Measurements from ENCODE around the gene AKNA. TPM values are rescaled to one million over a fixed set of nuclear protein-coding genes. Genes with fewer than 3 reads are reported as not detected.

AKNA gene
- total RNA-seq, 1 donor from 2014 or later: 16.0 TPM

DNA sequence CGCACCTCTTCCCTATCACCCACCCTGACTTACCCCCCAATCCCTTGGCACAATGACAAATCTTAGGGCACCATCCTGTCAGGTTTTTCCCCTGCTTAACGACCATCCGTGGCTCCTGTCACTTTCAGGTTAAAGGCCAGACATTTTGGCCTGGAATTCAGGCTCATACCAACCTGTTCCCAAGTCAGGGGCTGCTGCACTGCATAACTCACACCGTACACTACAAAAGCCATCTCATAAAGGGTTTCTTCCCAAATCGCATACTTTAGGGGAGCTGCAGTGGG lies 7.5 kb upstream of the AKNA start:
- Histone ChIP-seq H3K9ac (ENCODE audit: low read length) (no peak overlapping the region), H4K20me1 (ENCODE audit: insufficient read depth, low read length) (no peaks in the 10 kb centered on the region), H3K36me3 (ENCODE audit: insufficient read depth, low read length) (no peaks in the 10 kb centered on the region), H3K4me1 (ENCODE audit: insufficient read depth, low read length) (peaks cover 3% of the 10 kb centered on the region), H3K27ac (ENCODE audit: low read depth, low read length) (no peak overlapping the region), H3K27me3 (ENCODE audit: insufficient read depth, low read length) (peaks cover 5% of the 10 kb centered on the region), H3K4me2 (ENCODE audit: low read length) (no peak overlapping the region), H3K9me3 (ENCODE audit: insufficient read depth, low read depth, low read length) (no peaks in the 10 kb centered on the region), H2AFZ (ENCODE audit: low read depth, low read length) (no peak overlapping the region), H3K79me2 (ENCODE audit: insufficient read depth, low read length) (no peaks in the 10 kb centered on the region), H3K4me3 (ENCODE audit: insufficient read depth, low read depth, low read length) (no peak overlapping the region)
- FAIRE-seq (no peak), DNase-seq (ENCODE audit: low read depth) (no peak)
- Mint-ChIP-seq H3K27ac (ENCODE audit: unreplicated experiment) (no peak overlapping the region), H3K27me3 (ENCODE audit: low read depth, unreplicated experiment) (no peaks in the 10 kb centered on the region), H3K4me3 (ENCODE audit: unreplicated experiment) (no peak overlapping the region), H3K36me3 (ENCODE audit: low read depth, unreplicated experiment) (no peaks in the 10 kb centered on the region), H3K9me3 (ENCODE audit: unreplicated experiment) (no peaks in the 10 kb centered on the region), H3K4me1 (ENCODE audit: low read depth, unreplicated experiment) (peaks cover 11% of the 10 kb centered on the region)
- TF ChIP-seq, protein P1, sequence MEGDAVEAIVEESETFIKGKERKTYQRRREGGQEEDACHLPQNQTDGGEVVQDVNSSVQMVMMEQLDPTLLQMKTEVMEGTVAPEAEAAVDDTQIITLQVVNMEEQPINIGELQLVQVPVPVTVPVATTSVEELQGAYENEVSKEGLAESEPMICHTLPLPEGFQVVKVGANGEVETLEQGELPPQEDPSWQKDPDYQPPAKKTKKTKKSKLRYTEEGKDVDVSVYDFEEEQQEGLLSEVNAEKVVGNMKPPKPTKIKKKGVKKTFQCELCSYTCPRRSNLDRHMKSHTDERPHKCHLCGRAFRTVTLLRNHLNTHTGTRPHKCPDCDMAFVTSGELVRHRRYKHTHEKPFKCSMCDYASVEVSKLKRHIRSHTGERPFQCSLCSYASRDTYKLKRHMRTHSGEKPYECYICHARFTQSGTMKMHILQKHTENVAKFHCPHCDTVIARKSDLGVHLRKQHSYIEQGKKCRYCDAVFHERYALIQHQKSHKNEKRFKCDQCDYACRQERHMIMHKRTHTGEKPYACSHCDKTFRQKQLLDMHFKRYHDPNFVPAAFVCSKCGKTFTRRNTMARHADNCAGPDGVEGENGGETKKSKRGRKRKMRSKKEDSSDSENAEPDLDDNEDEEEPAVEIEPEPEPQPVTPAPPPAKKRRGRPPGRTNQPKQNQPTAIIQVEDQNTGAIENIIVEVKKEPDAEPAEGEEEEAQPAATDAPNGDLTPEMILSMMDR (IDR thresholded peaks at IDR 0.05; ENCODE audit: insufficient read depth, low read depth, low read length): no peak

DNA sequence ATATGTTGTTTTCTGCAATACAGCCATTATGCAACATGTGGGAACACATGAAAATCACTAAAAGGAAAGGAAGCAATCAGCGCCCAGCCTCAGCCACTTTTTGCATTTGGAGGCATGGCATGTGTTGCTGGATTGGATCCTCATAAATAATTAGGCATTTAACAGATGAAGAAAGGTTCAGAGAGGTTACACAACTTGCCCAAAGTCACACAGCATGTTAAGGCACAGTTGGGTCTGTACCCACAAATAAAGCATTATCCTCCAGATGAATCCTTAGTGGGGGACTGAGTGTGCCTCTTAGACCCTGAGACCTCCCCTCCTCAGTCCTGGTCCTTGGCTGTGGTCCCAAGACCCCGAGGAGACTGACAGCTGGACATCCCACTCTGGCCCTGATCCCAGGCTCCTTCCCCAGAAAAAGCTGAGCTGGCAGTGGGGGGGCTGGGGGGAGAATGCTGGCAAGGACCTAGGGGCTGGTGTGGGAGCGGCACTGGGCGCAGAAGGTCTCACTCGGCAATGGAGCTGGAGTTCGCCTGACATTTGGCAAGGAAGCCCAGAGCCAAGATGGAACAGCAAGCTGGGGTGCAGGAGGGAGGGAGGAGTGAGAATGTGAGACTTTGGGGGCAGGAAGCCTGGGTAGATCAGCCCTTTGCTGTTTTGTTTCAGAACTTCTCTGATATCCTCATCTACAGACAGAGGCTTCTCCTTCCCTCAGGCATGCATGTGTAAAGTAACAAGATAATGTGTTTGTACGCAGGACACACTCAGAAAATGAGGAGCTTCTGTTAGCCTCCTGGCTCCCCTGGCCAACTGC lies 6.9 kb upstream of the AKNA start:
- Histone ChIP-seq H3K9ac (ENCODE audit: low read length) (no peak overlapping the region), H3K4me1 (ENCODE audit: insufficient read depth, low read length) (peaks cover 3% of the 10 kb centered on the region), H4K20me1 (ENCODE audit: insufficient read depth, low read length) (no peaks in the 10 kb centered on the region), H3K9me3 (ENCODE audit: insufficient read depth, low read depth, low read length) (no peaks in the 10 kb centered on the region), H3K4me2 (ENCODE audit: low read length) (no peak overlapping the region), H2AFZ (ENCODE audit: low read depth, low read length) (no peak overlapping the region), H3K27me3 (ENCODE audit: insufficient read depth, low read length) (peaks cover 5% of the 10 kb centered on the region), H3K27ac (ENCODE audit: low read depth, low read length) (no peak overlapping the region), H3K79me2 (ENCODE audit: insufficient read depth, low read length) (no peaks in the 10 kb centered on the region), H3K4me3 (ENCODE audit: insufficient read depth, low read depth, low read length) (no peak overlapping the region), H3K36me3 (ENCODE audit: insufficient read depth, low read length) (no peaks in the 10 kb centered on the region)
- FAIRE-seq: no peak
- Mint-ChIP-seq H3K27ac (ENCODE audit: unreplicated experiment) (no peak overlapping the region), H3K36me3 (ENCODE audit: low read depth, unreplicated experiment) (no peaks in the 10 kb centered on the region), H3K4me3 (ENCODE audit: unreplicated experiment) (no peak overlapping the region), H3K9me3 (ENCODE audit: unreplicated experiment) (no peaks in the 10 kb centered on the region), H3K4me1 (ENCODE audit: low read depth, unreplicated experiment) (peaks cover 11% of the 10 kb centered on the region), H3K27me3 (ENCODE audit: low read depth, unreplicated experiment) (no peaks in the 10 kb centered on the region)
- DNase-seq (ENCODE audit: low read depth): no peak
- TF ChIP-seq, protein P1 (IDR thresholded peaks at IDR 0.05; ENCODE audit: insufficient read depth, low read depth, low read length): no peak
- no peak for TF ChIP-seq EZH2 (IDR thresholded peaks at IDR 0.05; ENCODE audit: insufficient read depth, low read length)

DNA sequence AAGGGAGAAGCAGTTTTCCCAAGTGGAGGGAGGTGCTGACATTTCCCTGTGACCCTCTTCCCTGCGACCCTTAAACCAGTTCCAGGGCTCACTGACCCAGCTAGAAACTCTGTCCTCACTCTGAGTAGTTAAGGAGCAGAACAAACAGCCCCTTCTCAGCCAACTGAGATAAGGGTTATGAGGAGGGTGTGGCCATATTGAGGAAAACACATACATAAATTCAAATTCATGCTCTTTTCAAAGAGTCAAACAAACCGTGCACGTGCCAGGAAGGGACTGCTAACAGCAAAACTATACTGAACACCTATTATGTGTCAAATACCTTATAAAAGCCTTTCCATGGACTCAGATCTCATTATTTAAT lies 4.9 kb upstream of the AKNA start:
- Histone ChIP-seq H4K20me1 (ENCODE audit: insufficient read depth, low read length) (no peaks in the 10 kb centered on the region), H3K4me3 (ENCODE audit: insufficient read depth, low read depth, low read length) (no peak overlapping the region), H2AFZ (ENCODE audit: low read depth, low read length) (no peak overlapping the region), H3K9me3 (ENCODE audit: insufficient read depth, low read depth, low read length) (no peaks in the 10 kb centered on the region), H3K4me1 (ENCODE audit: insufficient read depth, low read length) (peaks cover 5% of the 10 kb centered on the region), H3K9ac (ENCODE audit: low read length) (no peak overlapping the region), H3K79me2 (ENCODE audit: insufficient read depth, low read length) (no peaks in the 10 kb centered on the region), H3K27ac (ENCODE audit: low read depth, low read length) (no peak overlapping the region), H3K4me2 (ENCODE audit: low read length) (no peak overlapping the region), H3K36me3 (ENCODE audit: insufficient read depth, low read length) (no peaks in the 10 kb centered on the region), H3K27me3 (ENCODE audit: insufficient read depth, low read length) (peaks cover 5% of the 10 kb centered on the region)
- no peaks in the 10 kb centered on the region for H3K27me3 Mint-ChIP-seq (ENCODE audit: low read depth, unreplicated experiment)
- H3K9me3 Mint-ChIP-seq (ENCODE audit: unreplicated experiment): no peaks in the 10 kb centered on the region
- FAIRE-seq: no peak
- no peaks in the 10 kb centered on the region for H3K36me3 Mint-ChIP-seq (ENCODE audit: low read depth, unreplicated experiment)
- no peak overlapping the region for H3K4me3 Mint-ChIP-seq (ENCODE audit: unreplicated experiment)
- TF ChIP-seq EZH2 (IDR thresholded peaks at IDR 0.05; ENCODE audit: insufficient read depth, low read length): no peak
- TF ChIP-seq, protein P1 (IDR thresholded peaks at IDR 0.05; ENCODE audit: insufficient read depth, low read depth, low read length): no peak
- peaks cover 16% of the 10 kb centered on the region for H3K4me1 Mint-ChIP-seq (ENCODE audit: low read depth, unreplicated experiment)
- no peak overlapping the region for H3K27ac Mint-ChIP-seq (ENCODE audit: unreplicated experiment)
- DNase-seq (ENCODE audit: low read depth): no peak
